ENCODE results near the gene JCHAIN. TPM values are rescaled to one million over a fixed set of nuclear protein-coding genes. Genes with fewer than 3 reads are reported as not detected.

JCHAIN gene
- total and polyA plus RNA-seq, 9 of the 15 experiments (the other 6 are each of a cell fraction or from before 2014, with no cell fraction given): 0.04 to 0.68 (median 0.26) TPM; not detected in 5

DNA sequence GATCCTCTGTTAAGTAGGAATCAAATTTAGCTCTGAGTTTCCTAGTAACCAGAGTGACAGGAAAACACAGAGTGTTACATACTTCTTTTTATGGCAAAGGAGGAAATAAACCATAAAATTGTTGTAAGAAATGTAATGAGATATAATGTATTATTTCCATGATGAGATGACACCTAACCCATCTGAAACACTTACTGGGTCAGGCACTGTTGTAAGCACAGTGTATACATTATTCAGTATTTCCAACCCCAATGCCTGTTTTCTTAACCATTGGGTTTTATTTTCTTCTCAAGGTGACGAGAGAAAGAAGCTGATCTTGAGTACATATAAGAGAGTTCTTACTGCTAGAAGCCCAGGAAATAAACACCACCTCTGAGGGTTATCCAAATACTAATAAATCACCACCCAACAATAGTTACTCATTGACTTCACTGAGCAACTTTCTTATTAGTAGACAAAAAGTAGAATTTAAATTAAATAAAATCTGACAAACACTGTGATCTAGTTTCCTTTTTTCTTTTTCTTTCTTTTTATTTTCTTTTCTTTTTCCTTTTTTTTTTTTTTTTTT lies 42.0 kb downstream of the JCHAIN start:
- H3K79me2 ChIP-seq (ENCODE audit: control insufficient read depth, insufficient read depth, low read length): no peaks in the 10 kb centered on the region
- no peak overlapping the region for H3K4me2 ChIP-seq (ENCODE audit: insufficient read depth, low read length)
- H3K36me3 ChIP-seq (ENCODE audit: control insufficient read depth, insufficient read depth, low read length): no peaks in the 10 kb centered on the region
- H3K9ac ChIP-seq (ENCODE audit: insufficient read depth in 1 of 2, low read depth in 2 of 2, low read length in 2 of 2): no peak overlapping the region
- ATAC-seq: no peak
- TF ChIP-seq ZNF695 (CRISPR knock-in tag; IDR thresholded peaks at IDR 0.05) (no peak), HINFP (tag; conservative IDR thresholded peaks at IDR 0.05; ENCODE audit: low read depth) (no peak), ELK3 (CRISPR knock-in tag; IDR thresholded peaks at IDR 0.05) (no peak), ZNF398 (CRISPR knock-in tag; IDR thresholded peaks at IDR 0.05) (no peak), SMAD3 (CRISPR knock-in tag; conservative IDR thresholded peaks at IDR 0.05) (no peak), HDAC8 (tag; IDR thresholded peaks at IDR 0.05) (no peak), NUFIP1 (IDR thresholded peaks at IDR 0.05; ENCODE audit: partially characterized antibody) (no peak)
- TF ChIP-seq, protein P1, sequence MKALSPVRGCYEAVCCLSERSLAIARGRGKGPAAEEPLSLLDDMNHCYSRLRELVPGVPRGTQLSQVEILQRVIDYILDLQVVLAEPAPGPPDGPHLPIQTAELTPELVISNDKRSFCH (CRISPR knock-in tag; IDR thresholded peaks at IDR 0.05): no peak
- TF ChIP-seq, protein P1 (tag; IDR thresholded peaks at IDR 0.05): no peak
- no peaks in the 10 kb centered on the region for H3K27me3 ChIP-seq (ENCODE audit: control insufficient read depth in 2 of 2, insufficient read depth in 2 of 2, low read length in 2 of 2)
- H3K4me1 ChIP-seq (replicated peaks in 1 of 2; ENCODE audit: control insufficient read depth in 2 of 2, insufficient read depth in 2 of 2, low read length in 2 of 2): no peaks in the 10 kb centered on the region; a peak in 1 of 5 replicates
- POLR2A ChIA-PET: interaction anchor here (1.7 kb wide), 1 partner anchor 13 kb away, joined by 4 read pairs; no protein-coding TSS in a partner anchor
- in situ Hi-C loops (cut with MboI) (loop anchor here (25.0 kb wide), 1 partner anchor 1088 kb away; no protein-coding TSS in a partner anchor), intact Hi-C loops (cut with micrococcal nuclease) (no loop called here)
- BruUV-seq (replicated peaks): no TSS peak
- no peak for FAIRE-seq
- H2AFZ ChIP-seq (ENCODE audit: low read depth, low read length): peak overlapping the region; percentile 17; the same call in 1 of the 2 replicates
- no peak overlapping the region for H3K4me3 ChIP-seq
- CTCF ChIA-PET (ENCODE audit: low intra/inter-chr PET ratio): no interaction called here
- no peak for DNase-seq (ENCODE audit: extremely low read depth in 1 of 4, low spot score in 3 of 4)
- no peaks in the 10 kb centered on the region for H3K9me1 ChIP-seq (ENCODE audit: control insufficient read depth, insufficient read depth, low read length)
- H3K27ac ChIP-seq (ENCODE audit: extremely low read depth, low read depth, low read length): no peak overlapping the region
- no peaks in the 10 kb centered on the region for H4K20me1 ChIP-seq (replicated peaks; ENCODE audit: control insufficient read depth, insufficient read depth, low read length)
- no peaks in the 10 kb centered on the region for H3K9me3 ChIP-seq (replicated peaks; ENCODE audit: control insufficient read depth, insufficient read depth, low read depth, low read length)
- WGBS (ENCODE audit: insufficient coverage, low coverage, missing lambda C conversion rate): 38% methylated on average over 1 of the region's 1 CpG
